HG02610 (cell line): Measurements from ENCODE around the gene GNA15.

Experiments used
- ATAC-seq: cut with Tn5 transposase; IDR thresholded peaks from one replicate; pipeline ENCODE4 v1.9.1; 2021; ENCODE audit warnings: mild to moderate bottlenecking, moderate library complexity; ENCODE audit not compliant: unreplicated experiment

The GNA15 gene

DNA sequence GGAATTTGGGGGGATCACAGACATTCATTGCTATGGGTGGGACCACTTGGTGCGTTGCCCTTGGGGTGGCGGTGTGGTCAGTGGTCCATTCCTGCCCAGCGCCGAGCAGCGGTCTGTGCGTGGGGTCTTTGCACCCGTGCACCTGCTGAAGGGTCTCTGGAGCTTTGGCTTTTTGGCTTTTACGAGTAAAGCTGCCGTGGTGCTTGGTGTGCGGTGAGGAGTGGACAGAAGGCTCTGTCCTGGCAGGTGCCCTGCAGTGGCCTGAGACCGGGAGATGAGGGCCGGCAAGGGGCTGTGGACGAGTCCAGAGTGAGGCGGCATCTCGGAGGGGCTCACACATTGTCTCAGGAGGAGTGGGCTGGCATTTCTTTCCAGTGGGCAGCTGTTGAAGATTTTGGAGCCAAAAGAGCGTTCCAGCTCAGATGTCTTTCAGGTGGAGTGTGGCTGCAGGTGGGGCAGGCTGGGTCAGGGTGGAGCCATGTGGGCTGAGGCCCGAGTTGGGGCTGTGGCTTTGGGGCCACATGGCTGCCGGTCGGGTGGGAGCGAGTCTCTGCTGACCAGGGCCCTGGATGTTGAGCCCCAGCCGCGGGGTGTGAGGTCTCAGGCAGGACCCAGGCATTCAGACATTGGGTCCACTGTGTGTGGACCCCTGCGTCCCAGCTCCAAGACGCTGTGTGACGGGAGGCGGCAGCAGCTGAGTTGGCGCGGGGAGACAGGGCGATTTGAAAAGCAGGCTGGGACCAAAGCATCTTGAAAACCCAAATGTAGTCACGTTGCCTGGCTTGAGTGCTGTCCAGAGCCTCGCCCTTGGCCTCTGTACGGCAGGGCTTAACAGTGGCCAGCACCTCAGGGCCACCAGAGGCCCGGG is 30.0 kb upstream of the GNA15 start:
- ATAC-seq, result no peak

- ATAC-seq, result no peak
Observed at GRCh38 chr19:3106509-3107141, 29.2 kb upstream of the GNA15 start.

DNA sequence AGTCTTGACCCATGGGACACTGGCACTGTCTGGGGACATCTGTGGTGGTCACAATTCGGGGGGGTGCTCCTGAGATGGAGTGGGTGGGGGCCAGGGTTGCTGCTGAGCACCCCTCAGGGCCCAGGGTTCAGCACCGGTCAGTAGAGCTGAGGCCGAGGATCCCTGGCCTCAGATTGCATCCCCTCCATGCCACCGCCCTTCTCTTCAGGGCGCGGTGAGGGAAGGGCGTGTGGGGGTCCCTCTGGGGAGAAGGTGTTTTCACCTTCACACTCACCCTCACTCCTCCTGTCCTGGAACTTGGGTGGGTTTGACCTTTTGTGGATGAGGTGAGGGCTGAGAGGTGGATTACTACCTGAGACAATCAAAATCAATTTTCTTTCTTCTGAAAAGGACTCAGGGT is 28.2 kb upstream of the GNA15 start:
- no peak for ATAC-seq

- no peak for ATAC-seq
Observed at GRCh38 chr19:3108775-3109174, 27.1 kb upstream of the GNA15 start.

DNA sequence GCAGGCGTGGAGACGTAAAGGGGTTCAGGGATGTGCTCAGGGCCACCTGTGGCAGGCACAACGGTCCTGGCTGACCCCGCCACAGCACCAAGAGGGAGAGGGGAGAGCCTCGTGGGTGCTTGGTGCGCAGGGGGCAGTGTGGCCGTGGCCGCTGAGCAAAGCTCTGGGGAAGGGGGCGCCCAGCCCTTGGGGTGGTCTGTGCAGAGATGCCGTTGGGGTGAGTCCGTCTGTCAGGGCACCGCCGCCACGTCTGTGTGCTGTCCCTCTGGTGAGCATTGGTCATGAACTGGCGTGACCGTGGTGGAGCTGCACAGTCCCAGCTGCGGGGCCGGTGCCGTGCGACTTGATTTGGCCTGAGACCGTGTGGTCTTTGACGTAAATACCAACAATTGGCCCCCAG is 26.3 kb upstream of the GNA15 start:
- no peak for ATAC-seq

DNA sequence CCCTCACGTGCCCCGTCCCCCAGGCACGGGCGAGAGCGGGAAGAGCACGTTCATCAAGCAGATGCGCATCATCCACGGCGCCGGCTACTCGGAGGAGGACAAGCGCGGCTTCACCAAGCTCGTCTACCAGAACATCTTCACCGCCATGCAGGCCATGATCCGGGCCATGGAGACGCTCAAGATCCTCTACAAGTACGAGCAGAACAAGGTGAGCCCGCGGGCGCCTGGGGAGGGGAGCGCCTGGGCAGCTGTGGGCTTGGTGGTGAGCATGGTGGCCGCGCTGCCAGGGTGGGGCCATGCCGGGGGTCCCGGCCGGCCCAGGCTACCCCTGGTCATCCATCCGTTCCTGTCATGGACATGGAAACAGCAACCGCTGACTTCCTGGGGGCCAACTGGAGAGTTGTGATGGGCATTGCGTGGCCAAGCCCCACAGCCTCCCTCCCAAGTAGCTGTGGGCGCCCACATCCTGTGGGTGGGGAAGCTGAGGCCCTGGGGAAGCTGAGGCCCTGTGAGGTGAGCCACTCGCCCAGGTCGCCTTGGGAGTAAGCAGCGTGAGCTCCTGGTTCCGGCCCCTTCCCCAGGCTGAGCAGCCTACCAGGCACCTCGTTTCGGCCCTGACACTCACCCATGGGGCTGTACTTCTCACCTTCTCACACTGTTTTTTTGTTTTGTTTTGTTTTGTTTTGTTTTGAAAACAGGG is 25.6 kb upstream of the GNA15 start:
- no peak for ATAC-seq

DNA sequence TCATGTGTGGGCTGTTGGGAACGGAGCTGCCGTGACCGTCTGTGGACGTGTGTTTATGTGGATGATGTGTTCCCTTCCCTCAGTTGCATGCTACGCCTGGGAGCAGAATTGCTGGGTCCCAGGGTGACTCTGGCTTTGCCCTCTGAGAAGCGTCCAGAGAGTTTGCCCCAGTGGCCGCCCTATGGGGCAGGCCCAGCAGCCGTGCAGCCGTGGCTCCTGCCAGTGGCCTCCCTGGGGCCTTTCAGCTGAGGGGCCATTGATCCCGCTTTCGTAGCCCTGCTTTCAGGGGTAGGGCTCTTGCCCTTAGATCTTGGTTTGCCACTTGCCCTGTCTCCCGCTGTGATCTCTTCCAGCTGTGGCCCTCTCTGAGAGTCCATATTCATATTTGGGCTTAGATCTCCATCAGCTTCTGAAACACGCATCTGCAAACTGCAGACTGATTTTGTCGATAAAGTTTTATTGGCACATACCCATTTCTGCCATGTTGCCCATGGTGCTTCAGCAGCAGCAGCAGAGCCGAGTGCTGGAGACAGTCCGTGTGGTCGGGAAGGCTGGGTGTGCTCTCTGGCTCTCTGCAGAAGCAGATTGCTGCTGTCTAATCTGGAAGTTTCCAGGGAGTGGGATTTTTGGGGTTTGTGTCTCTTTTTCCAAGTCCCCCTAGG is 24.1 kb upstream of the GNA15 start:
- ATAC-seq, result no peak

GRCh38 chr19:3112375-3113099 is 23.3 kb upstream of the GNA15 start:
- ATAC-seq, result no peak

GRCh38 chr19:3113100-3114017 is 22.5 kb upstream of the GNA15 start:
- no peak for ATAC-seq

DNA sequence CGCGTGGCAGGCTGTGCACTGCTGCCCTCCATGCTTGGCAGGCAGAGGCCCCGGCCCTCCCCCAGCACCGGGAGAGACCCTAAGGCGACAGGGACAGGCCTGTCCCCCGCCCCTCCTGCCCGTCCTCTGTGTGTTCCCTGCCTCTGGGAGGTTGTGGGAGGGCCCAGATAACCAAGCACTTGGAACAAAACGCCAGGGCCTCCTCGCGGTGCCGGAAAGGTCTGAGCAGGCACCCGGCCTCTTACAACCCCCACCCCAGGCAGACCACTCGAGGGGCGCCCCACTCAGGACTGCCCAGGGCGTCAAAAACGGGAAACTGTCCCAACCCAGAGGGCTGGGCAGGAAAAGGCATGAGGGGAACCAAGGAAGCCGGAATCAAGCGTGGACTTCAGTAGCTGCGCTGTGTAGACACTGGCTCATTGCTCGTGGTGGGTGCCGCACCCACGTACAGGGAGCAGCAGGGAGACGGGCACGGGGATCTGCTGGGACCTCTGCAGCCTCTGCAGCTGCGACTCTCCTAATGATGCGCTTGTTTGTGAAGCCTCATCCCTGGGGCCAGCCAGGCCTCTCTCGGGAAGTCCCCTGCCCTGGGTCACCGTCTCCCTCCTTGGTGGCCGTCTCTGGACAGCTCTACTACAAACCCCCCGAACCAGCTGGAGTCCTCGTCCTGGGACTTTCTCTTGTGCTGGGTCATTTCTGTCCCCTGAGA is 21.7 kb upstream of the GNA15 start:
- no peak for ATAC-seq

- ATAC-seq, result no peak
Observed at GRCh38 chr19:3114811-3115210, 21.0 kb upstream of the GNA15 start.

DNA sequence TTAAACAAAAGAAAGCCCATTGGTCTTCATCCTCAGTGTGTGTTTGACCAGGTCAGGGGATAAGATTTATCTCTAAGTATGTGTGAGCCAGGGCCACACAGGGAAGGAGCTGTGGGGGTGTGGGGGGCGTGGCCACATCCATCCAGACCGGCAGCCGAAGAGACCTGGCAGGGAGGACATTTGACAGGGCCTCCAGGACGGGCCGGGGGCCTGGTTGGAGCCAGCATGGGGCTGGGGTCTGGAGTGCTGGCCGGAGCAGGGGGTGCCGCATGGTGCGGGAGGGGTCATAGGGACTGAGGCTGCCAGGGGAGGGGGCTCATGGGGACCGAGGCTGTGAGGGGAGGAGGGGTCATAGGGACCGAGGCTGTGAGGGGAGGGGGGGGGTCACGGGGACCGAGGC is 20.4 kb upstream of the GNA15 start:
- no peak for ATAC-seq

DNA sequence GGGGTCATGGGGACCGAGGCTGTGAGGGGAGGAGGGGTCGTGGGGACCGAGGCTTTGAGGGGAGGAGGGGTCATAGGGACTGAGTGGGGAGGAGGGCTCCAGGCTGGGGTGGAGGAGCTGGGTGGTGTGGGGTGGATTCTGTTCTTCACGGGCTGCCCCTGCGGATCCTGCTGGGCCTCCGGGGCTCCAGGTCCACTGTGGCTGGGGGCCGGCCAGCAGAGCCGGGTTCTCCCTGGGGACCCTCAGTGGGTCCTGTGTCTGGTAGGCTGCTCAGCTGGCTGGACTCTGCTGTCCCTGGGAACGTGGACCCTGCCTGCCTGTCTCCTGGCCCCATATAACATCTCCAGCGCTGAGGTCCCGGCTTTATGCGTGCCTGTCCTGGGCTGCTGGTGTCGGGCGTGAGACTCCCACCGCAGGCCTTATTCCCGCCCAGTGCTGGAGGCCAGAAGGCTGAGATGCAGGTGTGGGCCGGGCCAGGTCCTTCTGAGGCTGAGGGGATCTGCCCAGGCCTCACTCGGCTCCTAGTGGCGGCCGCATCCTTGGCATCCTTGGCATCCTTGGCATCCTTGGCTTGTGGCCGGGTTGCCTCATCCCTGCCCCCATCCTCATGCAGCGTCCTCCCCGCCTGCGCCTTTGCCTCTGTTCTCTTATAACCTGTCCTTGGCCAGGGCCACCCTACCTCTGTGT is 19.8 kb upstream of the GNA15 start:
- ATAC-seq, result no peak

DNA sequence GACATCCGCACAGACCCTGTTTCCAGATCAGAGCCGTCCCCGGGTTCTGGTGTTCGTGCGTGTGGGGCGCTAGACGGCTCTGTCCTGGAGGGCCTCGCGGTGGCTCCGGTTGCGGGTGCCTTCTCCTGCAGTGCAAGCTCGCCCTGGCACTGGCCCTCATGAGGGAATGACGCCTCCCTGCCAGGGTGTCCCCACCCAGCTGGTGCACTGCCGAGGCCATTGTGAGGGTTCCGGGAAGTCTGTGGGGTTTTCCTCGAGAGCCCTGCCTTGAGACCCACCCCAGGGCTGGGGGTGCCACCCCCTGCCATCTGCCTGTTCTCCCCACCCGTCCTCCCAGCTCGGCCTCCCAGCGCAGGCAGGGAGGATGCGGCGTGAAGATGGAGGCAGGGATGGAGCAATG is 19.2 kb upstream of the GNA15 start:
- no peak for ATAC-seq

DNA sequence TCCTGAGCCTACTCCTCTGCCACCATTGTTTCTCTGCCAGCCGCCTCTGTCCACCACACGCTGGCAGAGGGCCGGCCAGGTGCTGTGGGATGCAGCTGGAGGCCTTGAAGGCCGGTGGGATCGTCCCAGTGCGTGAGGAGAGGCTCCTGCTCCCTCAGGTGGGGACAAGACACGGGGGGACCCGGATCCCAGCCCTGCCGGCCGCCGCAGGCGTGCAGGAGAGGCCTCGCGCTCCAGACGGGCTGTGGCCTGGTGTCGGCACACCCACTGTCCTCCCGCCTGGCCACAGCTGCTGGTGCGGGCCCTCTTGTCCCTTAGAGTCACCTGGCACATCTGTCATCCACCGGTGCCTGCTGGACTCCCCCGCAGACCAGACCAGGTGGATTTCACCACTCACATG is 18.1 kb upstream of the GNA15 start:
- no peak for ATAC-seq

DNA sequence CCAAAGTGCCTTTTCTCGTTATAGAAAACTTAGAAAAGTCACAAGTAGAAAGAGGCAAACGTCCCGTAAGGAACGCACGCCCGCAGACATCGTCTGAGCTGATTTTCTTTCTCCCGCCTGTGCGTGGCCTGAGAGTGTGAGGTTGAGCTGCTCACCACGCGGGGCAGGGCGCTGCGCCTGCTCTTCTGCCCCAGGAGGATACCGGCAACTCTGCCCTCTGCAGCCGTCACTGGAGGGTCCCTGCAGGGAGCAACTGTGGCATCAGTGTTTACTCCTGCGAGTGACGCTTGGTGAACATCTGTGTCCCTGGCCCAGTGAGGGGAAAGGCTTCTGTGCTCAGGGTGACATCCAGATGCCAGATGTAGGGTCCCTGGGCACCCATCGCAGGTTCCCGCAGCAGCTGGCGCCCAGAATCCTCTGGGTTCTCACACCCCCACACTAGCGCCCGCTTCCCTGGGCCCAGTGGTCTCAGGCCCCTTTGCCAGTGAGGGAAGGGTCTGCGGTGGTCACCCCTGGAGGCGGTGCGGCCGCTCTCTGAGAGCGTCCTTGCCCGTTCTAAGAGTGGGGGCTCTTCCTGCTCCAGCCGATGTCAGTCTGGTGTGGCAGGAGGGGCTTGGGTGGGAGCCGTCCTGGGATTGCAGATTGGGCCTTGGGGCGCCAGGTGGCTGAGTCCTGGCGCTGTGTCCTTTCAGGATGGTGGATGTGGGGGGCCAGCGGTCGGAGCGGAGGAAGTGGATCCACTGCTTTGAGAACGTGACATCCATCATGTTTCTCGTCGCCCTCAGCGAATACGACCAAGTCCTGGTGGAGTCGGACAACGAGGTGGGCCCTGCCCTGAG is 17.4 kb upstream of the GNA15 start:
- ATAC-seq, result no peak

- ATAC-seq, result no peak
Observed at GRCh38 chr19:3119071-3119595, 16.7 kb upstream of the GNA15 start.
